Astrocyte (in vitro differentiated cells and primary cell): ENCODE data around the gene CHN2.

Experiments
- EZH2 ChIP-seq: IDR thresholded peaks from 2 replicates; pipeline ENCODE4 v1.6.1; 2012; ENCODE audit warnings: mild to moderate bottlenecking, low read length, inconsistent platforms; ENCODE audit not compliant: insufficient read depth
- TF ChIP-seq, protein P1 (sequence below): IDR thresholded peaks from 2 replicates; pipeline ENCODE4 v1.5.1; 2011; ENCODE audit warnings: low read depth, mild to moderate bottlenecking, inconsistent platforms, low read length, moderate library complexity; ENCODE audit not compliant: insufficient read depth

DNA sequence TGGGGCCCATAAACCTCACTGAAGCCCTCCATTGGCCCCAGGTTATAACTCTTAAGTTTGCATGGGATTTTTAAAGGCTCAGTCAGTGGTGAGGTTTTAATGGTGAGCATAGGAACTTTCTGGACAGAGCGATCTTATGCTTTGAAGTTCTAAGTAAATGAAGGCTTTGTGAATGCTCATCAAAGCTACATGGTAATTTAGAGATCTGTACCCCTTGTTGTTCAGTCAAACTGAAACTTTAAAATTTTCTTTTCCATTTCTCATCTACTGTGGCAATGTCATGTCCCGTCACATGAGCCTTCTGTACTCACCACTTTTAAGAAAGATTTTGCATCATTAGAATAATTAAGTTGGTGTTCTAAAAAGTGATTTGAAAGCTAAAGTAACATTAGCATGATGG lies 39.9 kb downstream of the CHN2 start:
- TF ChIP-seq, protein P1, sequence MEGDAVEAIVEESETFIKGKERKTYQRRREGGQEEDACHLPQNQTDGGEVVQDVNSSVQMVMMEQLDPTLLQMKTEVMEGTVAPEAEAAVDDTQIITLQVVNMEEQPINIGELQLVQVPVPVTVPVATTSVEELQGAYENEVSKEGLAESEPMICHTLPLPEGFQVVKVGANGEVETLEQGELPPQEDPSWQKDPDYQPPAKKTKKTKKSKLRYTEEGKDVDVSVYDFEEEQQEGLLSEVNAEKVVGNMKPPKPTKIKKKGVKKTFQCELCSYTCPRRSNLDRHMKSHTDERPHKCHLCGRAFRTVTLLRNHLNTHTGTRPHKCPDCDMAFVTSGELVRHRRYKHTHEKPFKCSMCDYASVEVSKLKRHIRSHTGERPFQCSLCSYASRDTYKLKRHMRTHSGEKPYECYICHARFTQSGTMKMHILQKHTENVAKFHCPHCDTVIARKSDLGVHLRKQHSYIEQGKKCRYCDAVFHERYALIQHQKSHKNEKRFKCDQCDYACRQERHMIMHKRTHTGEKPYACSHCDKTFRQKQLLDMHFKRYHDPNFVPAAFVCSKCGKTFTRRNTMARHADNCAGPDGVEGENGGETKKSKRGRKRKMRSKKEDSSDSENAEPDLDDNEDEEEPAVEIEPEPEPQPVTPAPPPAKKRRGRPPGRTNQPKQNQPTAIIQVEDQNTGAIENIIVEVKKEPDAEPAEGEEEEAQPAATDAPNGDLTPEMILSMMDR = no peak
- no peak for TF ChIP-seq EZH2
